Endothelial cell of coronary artery (primary cell): Measurements from ENCODE around the gene TIMM10B. TPM values are rescaled to one million over a fixed set of nuclear protein-coding genes. Genes with fewer than 3 reads are reported as not detected.

Source experiments
- total RNA-seq: library from RNA; depleted of rRNA; stranded (reverse); fragments of >200 nt; gene quantifications from 2 replicates; pipeline ENCODE4 v1.2.3, GENCODE V29; 2014

The TIMM10B gene, protein sequence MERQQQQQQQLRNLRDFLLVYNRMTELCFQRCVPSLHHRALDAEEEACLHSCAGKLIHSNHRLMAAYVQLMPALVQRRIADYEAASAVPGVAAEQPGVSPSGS
- total RNA-seq: 19.6 and 21.1 TPM in 2 replicates

DNA sequence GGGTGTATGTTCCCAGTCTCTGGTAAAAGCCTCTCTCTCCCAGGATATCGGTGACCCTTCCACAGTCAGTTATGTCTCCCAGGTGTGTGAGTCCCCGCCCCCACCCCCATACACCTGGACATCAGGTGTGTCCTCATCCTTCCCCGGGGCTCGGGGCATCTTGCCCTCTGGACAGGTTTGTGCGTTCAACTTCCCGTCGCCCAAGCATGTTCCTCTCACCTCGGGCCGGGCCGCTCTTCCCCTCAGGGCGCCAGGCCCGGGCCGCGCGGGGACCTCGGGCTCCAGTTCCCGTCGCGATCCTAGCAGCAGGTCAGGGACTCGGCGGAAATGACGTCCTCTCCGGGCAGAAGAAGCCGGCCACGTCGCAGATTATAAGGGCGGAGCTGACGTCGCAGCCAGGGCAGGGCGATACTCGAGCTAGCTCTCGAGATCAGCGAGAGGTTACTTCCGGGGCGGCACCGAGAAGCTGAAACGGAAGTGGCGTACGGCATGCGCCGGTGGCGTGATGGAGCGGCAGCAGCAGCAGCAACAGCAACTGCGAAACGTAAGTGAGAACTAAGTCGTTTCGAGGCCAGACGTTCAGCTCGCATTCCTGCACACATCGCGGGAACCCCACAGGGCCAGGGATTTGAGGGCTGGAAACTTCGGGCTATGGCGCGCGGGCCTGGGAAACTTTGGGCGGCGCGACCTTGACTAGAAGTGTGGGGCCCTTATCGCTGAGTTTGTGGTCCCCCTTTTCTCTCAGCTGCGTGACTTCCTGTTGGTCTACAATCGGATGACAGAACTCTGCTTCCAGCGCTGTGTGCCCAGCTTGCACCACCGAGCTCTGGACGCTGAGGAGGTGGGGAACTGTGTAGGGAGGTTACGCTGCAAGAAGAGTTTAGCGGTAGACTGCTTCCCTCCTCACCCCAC is at the start of gene TIMM10B, which contains the start of gene ARFIP2:
TIMM10B (plus strand) TSS at position 490 of the 912 bp plus-strand sequence; CDS start at position 506, 16 bp downstream.
ARFIP2 (minus strand) TSS at position 320 of the 912 bp plus-strand sequence. CDS start 910 bp downstream, outside the sequence.

DNA sequence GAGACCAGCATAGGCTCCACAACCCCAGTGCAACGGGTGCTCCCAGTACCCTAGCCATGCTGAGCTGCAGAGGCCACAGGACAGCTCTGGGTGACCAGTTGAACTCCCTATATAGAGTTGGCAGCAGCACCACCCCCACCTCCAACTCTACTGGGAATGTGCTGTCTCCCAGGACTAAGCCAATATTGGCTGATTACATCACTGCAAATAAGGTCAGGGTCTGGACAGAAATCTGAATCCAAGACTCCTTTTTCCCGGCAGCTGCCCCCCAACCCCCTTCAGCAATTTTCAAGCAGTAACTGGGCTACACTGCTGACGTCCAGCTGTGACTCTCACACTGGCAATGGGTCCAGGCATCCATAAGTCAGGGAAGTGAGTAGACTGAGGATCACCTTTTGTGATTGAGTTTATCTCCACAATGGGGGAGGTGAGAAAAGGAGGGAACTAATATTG is 40.4 kb upstream of the TIMM10B start, which contains the start of gene HPX:
HPX (minus strand) TSS at position 82 of the 453 bp plus-strand sequence; CDS start at position 58, 24 bp downstream.

DNA sequence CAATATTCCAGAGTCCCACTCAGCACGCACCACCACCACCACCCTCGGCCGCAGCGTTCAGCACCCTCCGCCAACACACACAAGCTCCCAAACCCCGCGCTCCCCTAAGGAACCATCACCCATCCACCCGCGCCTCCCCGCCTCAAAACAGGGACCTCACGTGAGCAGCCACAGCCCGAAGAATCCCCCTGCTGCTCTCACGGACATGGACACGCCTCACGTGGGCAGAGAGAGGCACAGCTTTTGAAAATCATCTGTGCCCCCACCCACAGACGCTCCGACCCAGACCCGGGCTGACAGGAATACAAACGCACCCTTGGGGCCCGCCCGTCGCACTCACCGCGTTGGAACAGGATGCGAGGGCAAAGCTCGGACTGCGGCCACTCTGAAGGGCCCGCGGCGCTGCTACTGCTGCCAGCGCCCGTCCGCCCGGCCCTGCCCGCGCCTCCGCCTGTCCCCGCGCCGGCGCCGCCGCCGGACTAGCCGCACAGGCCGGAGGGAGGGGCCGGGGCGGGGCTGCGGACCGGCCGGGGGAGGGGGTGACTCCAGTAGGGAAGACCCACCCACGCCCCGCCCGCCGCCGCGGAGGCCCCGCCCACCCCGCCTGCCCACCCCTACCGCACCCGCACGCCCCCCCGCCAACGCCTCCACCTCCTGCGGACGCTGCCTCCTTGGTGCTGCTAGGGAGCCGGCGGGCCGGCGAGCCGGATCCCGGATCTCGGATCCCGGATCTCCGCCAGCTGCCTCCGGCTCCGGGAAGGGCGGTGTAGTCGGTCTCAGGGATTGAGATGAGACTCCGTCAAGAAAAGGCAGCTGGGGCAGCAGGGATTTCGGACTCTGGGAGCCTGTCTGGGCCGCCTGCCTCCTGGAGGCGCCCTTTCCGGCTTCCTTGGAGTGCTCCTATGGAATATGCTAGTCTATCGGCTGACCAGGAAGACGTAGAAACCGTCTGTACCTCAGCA is 7.6 kb upstream of the TIMM10B start, which contains the start of gene TRIM3:
TRIM3 (minus strand) TSS at position 491 of the 962 bp plus-strand sequence. CDS start 8,246 bp downstream, outside the sequence.

DNA sequence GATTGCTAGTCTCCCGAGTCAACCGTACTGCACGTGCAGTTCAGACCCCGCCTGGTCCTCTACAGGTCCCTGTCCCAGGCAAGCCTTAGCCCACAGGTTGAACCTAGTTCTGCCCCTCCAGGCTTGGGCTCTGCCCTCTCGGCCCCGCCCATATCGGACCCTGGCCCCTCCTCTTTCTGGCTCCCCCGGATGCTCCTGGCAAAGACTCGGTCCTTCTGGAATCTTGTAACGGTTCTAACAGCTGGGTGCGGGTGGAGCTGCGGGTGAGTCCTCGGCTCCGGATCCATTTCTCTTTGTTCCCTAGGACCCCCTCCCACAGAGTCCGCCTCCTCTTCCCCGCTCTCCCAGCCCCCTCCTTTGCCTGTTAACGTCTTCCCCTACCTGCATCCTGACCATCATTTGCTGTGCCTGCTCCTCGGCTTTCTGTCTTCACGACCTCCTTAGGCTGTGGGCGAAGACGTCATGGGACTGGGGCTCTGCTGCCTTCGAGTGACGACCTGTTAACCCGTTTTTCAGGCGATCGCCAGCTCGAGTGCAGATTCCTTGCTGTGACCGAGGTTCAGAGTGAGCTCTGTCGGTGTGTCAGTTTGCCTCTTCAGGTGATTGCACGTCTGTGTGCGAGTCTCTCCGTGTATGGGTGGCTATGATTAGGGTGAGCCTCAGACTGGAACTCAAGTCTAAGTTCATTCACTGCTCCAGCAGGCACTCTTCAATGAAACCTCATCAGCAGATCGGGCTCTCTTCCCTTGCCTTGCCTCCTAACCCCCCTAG is 16.0 kb downstream of the TIMM10B start, which contains the start of gene DNHD1:
DNHD1 (plus strand) TSS at position 212 of the 771 bp plus-strand sequence. CDS start 936 bp downstream, outside the sequence.

Other genes with a start within 250 kb of the TIMM10B start
- 7.4 and 9.0 TPM in 2 replicates for gene FHIP1B, start 246.9 kb upstream of the TIMM10B start, total RNA-seq
- gene CNGA4, start 242.4 kb upstream of the TIMM10B start, total RNA-seq: not detected in 2 replicates
- not detected in 2 replicates for gene CCKBR, start 221.7 kb upstream of the TIMM10B start, total RNA-seq
- gene CAVIN3, start 161.0 kb upstream of the TIMM10B start, total RNA-seq: 39.6 and 119 TPM in 2 replicates
- 13.0 and 23.2 TPM in 2 replicates for gene SMPD1, start 91.0 kb upstream of the TIMM10B start, total RNA-seq
- 46.8 and 56.2 TPM in 2 replicates for gene APBB1, start 62.4 kb upstream of the TIMM10B start, total RNA-seq
- 0.28 and 0.36 TPM in 2 replicates for gene HPX, start 40.5 kb upstream of the TIMM10B start, total RNA-seq
- gene TRIM3, start 7.6 kb upstream of the TIMM10B start, total RNA-seq: 19.3 and 37.8 TPM in 2 replicates
- 40.9 and 45.9 TPM in 2 replicates for gene ARFIP2, start 170 bp upstream of the TIMM10B start, total RNA-seq
- 1.6 and 2.8 TPM in 2 replicates for gene DNHD1, start 15.8 kb downstream of the TIMM10B start, total RNA-seq
- 10.7 and 12.4 TPM in 2 replicates for gene RRP8, start 122.1 kb downstream of the TIMM10B start, total RNA-seq
- 156 and 223 TPM in 2 replicates for gene ILK, start 122.3 kb downstream of the TIMM10B start, total RNA-seq
- 50.7 and 67.4 TPM in 2 replicates for gene TAF10, start 130.7 kb downstream of the TIMM10B start, total RNA-seq
- gene TPP1, start 137.9 kb downstream of the TIMM10B start, total RNA-seq: 57.1 and 101 TPM in 2 replicates
- gene DCHS1, start 174.3 kb downstream of the TIMM10B start, total RNA-seq: 37.9 and 41.8 TPM in 2 replicates
- 91.3 and 121 TPM in 2 replicates for gene MRPL17, start 201.8 kb downstream of the TIMM10B start, total RNA-seq